Astrocyte (in vitro differentiated cells and primary cell): ENCODE data around the gene NREP. TPM values are rescaled to one million over a fixed set of nuclear protein-coding genes. Genes with fewer than 3 reads are reported as not detected.

ENCODE experiments used
- DNase-seq: peaks from one replicate; pipeline ENCODE4 v3.0.0-alpha.2; 2010; ENCODE audit warnings: low read depth
- FAIRE-seq: peaks from 2 replicates; lab custom pipeline; 2011; peaks lifted over from hg19 to GRCh38; lab: Jason Lieb, UNC
- H2AFZ ChIP-seq: 2 replicates; pipeline ENCODE4 v1.6.0; 2012; ENCODE audit warnings: low read depth, low read length, inconsistent platforms
- H3K27ac ChIP-seq: 2 replicates; pipeline ENCODE4 v1.5.1; 2011; ENCODE audit warnings: low read depth, low read length, inconsistent platforms
- H3K27me3 ChIP-seq: 2 replicates; pipeline ENCODE4 v1.6.0; 2011; ENCODE audit warnings: low read length, inconsistent platforms; ENCODE audit not compliant: insufficient read depth
- H3K36me3 ChIP-seq: 2 replicates; pipeline ENCODE4 v1.5.1; 2011; ENCODE audit warnings: low read length, inconsistent platforms; ENCODE audit not compliant: insufficient read depth
- H3K4me1 ChIP-seq: 2 replicates; pipeline ENCODE4 v1.5.1; 2011; ENCODE audit warnings: low read length, inconsistent platforms; ENCODE audit not compliant: insufficient read depth
- H3K4me2 ChIP-seq: 2 replicates; pipeline ENCODE4 v1.6.0; 2012; ENCODE audit warnings: low read length, inconsistent platforms
- H3K4me3 ChIP-seq: 2 replicates; pipeline ENCODE4 v1.5.1; 2011; ENCODE audit warnings: low read depth, mild to moderate bottlenecking, low read length, inconsistent platforms; ENCODE audit not compliant: insufficient read depth
- H3K79me2 ChIP-seq: 2 replicates; pipeline ENCODE4 v1.6.0; 2012; ENCODE audit warnings: mild to moderate bottlenecking, low read length, inconsistent platforms; ENCODE audit not compliant: insufficient read depth
- H3K9ac ChIP-seq: 2 replicates; pipeline ENCODE4 v1.6.0; 2012; ENCODE audit warnings: mild to moderate bottlenecking, low read length, inconsistent platforms
- H3K9me3 ChIP-seq: 2 replicates; pipeline ENCODE4 v1.5.1; 2012; ENCODE audit warnings: low read depth, mild to moderate bottlenecking, low read length, inconsistent platforms; ENCODE audit not compliant: insufficient read depth
- H4K20me1 ChIP-seq: 2 replicates; pipeline ENCODE4 v1.6.0; 2012; ENCODE audit warnings: low read length, inconsistent platforms; ENCODE audit not compliant: insufficient read depth
- H3K27ac Mint-ChIP-seq: one replicate; pipeline ENCODE4 v1.8.0; 2021; ENCODE audit warnings: mild to moderate bottlenecking, mixed read lengths; ENCODE audit not compliant: unreplicated experiment
- H3K27me3 Mint-ChIP-seq: one replicate; pipeline ENCODE4 v1.8.0; 2021; ENCODE audit warnings: low read depth, mixed read lengths; ENCODE audit not compliant: unreplicated experiment
- H3K36me3 Mint-ChIP-seq: one replicate; pipeline ENCODE4 v1.8.0; 2021; ENCODE audit warnings: low read depth, mixed read lengths; ENCODE audit not compliant: unreplicated experiment
- H3K4me1 Mint-ChIP-seq: one replicate; pipeline ENCODE4 v1.8.0; 2021; ENCODE audit warnings: low read depth, mixed read lengths; ENCODE audit not compliant: unreplicated experiment
- H3K4me3 Mint-ChIP-seq: one replicate; pipeline ENCODE4 v1.8.0; 2021; ENCODE audit warnings: mild to moderate bottlenecking, moderate library complexity, mixed read lengths; ENCODE audit not compliant: unreplicated experiment
- H3K9me3 Mint-ChIP-seq: one replicate; pipeline ENCODE4 v1.8.0; 2021; ENCODE audit warnings: mild to moderate bottlenecking, mixed read lengths; ENCODE audit not compliant: unreplicated experiment
- EZH2 ChIP-seq: IDR thresholded peaks from 2 replicates; pipeline ENCODE4 v1.6.1; 2012; ENCODE audit warnings: mild to moderate bottlenecking, low read length, inconsistent platforms; ENCODE audit not compliant: insufficient read depth
- total RNA-seq: library from RNA; stranded (reverse); gene quantifications from 2 replicates; pipeline ENCODE4 v1.2.1, GENCODE V29; 2021
- TF ChIP-seq, protein P1 (sequence below): IDR thresholded peaks from 2 replicates; pipeline ENCODE4 v1.5.1; 2011; ENCODE audit warnings: low read depth, mild to moderate bottlenecking, inconsistent platforms, low read length, moderate library complexity; ENCODE audit not compliant: insufficient read depth

Gene NREP
- total RNA-seq, 1 donor from 2014 or later = 185 TPM

DNA sequence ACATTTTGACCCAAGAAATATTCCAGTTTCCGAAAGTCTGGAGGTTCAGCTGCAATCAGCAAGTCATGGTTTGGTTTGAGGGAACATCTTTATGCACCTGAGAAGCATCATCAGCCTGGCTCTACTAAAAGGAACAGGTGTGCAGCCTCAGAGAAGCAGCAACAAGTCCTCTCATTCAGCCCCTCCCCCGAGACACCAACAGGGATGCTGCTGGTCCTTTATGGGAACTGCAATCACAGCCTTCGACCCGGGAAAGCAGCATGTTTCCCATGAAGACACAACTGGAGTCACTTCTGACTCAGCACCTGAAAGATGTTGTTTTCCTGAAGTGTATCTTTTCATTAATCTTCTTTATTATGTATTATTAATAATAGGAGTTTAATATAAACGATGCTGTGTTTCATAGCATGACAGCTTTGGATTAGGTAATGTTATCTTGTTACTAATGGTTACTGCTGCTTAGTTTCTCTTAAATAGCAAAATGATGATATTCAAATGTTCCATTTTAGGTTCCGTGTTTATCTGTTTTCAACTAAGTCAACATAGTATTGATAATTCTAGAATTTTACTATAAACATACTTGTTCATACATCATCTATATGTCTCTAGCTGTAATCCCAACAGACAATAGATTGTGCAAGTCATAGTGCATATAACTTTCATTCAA is 15.6 kb upstream of the NREP start:
- no peak for FAIRE-seq
- Histone ChIP-seq H3K27me3 (no peaks in the 10 kb centered on the region), H3K4me3 (no peak overlapping the region), H3K79me2 (no peaks in the 10 kb centered on the region), H3K9me3 (no peaks in the 10 kb centered on the region), H3K36me3 (no peaks in the 10 kb centered on the region), H3K27ac (no peak overlapping the region), H2AFZ (no peak overlapping the region), H3K4me1 (peaks cover 14% of the 10 kb centered on the region), H4K20me1 (no peaks in the 10 kb centered on the region), H3K9ac (no peak overlapping the region), H3K4me2 (no peak overlapping the region)
- no peaks in the 10 kb centered on the region for H3K9me3 Mint-ChIP-seq
- no peaks in the 10 kb centered on the region for H3K27me3 Mint-ChIP-seq
- no peak for DNase-seq
- H3K4me1 Mint-ChIP-seq = peaks cover 15% of the 10 kb centered on the region
- no peak overlapping the region for H3K4me3 Mint-ChIP-seq
- TF ChIP-seq, protein P1, sequence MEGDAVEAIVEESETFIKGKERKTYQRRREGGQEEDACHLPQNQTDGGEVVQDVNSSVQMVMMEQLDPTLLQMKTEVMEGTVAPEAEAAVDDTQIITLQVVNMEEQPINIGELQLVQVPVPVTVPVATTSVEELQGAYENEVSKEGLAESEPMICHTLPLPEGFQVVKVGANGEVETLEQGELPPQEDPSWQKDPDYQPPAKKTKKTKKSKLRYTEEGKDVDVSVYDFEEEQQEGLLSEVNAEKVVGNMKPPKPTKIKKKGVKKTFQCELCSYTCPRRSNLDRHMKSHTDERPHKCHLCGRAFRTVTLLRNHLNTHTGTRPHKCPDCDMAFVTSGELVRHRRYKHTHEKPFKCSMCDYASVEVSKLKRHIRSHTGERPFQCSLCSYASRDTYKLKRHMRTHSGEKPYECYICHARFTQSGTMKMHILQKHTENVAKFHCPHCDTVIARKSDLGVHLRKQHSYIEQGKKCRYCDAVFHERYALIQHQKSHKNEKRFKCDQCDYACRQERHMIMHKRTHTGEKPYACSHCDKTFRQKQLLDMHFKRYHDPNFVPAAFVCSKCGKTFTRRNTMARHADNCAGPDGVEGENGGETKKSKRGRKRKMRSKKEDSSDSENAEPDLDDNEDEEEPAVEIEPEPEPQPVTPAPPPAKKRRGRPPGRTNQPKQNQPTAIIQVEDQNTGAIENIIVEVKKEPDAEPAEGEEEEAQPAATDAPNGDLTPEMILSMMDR = no peak
- no peak for TF ChIP-seq EZH2
- no peaks in the 10 kb centered on the region for H3K36me3 Mint-ChIP-seq
- H3K27ac Mint-ChIP-seq = no peak overlapping the region

DNA sequence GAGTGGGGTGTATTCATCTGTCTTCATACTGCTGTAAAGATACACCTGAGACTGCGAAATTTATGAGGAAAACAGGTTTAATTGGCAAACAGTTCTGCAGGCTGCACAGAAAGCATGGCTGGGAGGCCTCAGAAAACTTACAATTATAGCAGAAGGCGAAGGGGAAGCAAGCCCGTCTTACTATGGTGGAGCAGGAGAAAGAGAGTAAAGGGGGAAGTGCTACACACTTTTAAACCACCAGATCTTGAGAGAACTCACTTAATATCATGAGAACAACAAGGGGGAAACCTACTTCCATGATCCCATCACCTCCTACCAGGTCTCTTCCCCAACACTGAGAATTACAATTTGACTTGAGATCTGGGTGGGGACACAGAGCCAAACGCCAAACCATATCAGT is 12.5 kb upstream of the NREP start:
- FAIRE-seq (no peak), DNase-seq (no peak)
- H3K79me2 ChIP-seq = no peaks in the 10 kb centered on the region
- H3K4me2 ChIP-seq = no peak overlapping the region
- no peak overlapping the region for H2AFZ ChIP-seq
- no peaks in the 10 kb centered on the region for H3K27me3 ChIP-seq
- H3K27ac ChIP-seq = no peak overlapping the region
- no peaks in the 10 kb centered on the region for H3K27me3 Mint-ChIP-seq
- no peaks in the 10 kb centered on the region for H3K36me3 ChIP-seq
- no peaks in the 10 kb centered on the region for H3K9me3 Mint-ChIP-seq
- H3K27ac Mint-ChIP-seq = no peak overlapping the region
- no peak overlapping the region for H3K4me3 ChIP-seq
- no peak overlapping the region for H3K4me3 Mint-ChIP-seq
- H3K9ac ChIP-seq = no peak overlapping the region
- H4K20me1 ChIP-seq = no peaks in the 10 kb centered on the region
- peaks cover 6% of the 10 kb centered on the region for H3K4me1 ChIP-seq
- H3K9me3 ChIP-seq = no peaks in the 10 kb centered on the region
- H3K36me3 Mint-ChIP-seq = no peaks in the 10 kb centered on the region
- H3K4me1 Mint-ChIP-seq = peaks cover 4% of the 10 kb centered on the region
- TF ChIP-seq EZH2 = no peak
- TF ChIP-seq, protein P1 = no peak
